NK-92 (cell line): ENCODE measurements around the gene CHST9.
"Not testable (repeated sequence)": the region's sequence is repeated elsewhere in the genome, so short reads cannot be mapped to it uniquely, and the experiment has no call there.

Experiments
- DNase-seq: peaks from one replicate; lab custom pipeline; 2025; ENCODE audit not compliant: unreplicated experiment; lab: John Stamatoyannopoulos, UW

Gene CHST9

GRCh38 chr18:27175245-27175644 lies 9.9 kb downstream of the CHST9 start:
- DNase-seq, result no peak

GRCh38 chr18:27171993-27172392 lies 13.1 kb downstream of the CHST9 start:
- no peak for DNase-seq

DNA sequence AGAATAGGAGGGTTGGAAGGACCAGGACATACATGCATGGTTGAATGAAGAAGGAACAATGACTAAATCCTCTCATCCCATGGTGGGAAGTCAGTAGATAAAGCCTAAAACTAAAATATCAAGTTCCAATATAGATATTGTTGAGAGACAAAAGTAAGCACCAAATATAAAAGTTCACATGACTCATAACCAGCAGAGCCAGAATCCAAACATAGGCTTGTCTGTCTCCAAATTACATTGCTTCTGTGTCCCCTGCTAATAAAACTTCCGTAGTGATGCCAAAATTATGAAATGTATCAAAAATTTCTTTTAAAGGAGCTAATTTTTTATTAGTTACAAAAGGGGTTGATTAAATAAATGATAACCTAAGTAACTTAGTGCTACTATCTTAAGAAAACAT lies 19.7 kb downstream of the CHST9 start:
- DNase-seq, result no peak

- no peak for DNase-seq
Measured at GRCh38 chr18:27164905-27165304, 20.2 kb downstream of the CHST9 start.

- not testable (repeated sequence) for DNase-seq
Measured at GRCh38 chr18:27163197-27163716, 21.9 kb downstream of the CHST9 start.

- DNase-seq, result not testable (repeated sequence)
Measured at GRCh38 chr18:27149240-27149639, 35.9 kb downstream of the CHST9 start.

DNA sequence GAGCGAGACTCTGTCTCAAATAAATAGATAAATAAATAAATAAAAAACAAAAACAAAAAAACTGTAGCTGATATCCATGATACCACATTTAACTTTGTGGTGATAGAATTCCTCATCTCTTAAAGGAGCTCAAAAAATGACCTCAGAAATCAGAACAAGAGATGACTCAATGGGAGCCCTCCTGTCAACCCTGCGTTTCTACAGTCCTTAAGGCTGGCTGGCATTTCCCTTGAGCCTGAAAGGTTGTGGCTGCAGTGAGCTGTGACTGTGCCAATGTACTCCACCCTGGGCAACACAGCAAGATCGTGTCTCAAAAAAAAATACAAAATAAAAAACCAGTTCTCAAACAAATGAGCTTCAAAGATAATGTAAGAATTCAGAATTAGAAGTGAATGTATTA lies 40.4 kb downstream of the CHST9 start:
- no peak for DNase-seq

GRCh38 chr18:27143580-27144287 lies 41.4 kb downstream of the CHST9 start:
- no peak for DNase-seq

DNA sequence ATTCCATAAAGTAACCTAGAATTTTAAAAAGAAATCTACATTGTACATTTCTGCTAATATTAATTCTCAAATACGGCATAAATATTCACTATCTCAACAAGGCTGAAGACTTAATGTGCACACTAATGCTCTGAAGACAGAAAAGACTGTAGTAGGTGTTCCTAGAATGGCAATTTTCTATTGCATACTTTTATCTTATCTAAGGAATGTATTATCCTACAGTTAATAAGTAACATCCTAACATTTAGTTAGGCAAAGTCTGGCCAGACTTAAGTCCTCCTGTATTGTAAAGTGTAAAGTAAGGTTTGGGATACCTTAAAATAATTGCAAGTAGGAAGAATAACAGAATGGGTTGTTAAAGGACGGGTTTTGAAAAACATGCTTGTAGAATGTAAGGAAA lies 42.2 kb downstream of the CHST9 start:
- DNase-seq, result no peak

- DNase-seq, result no peak
Measured at GRCh38 chr18:27141876-27142275, 43.2 kb downstream of the CHST9 start.

DNA sequence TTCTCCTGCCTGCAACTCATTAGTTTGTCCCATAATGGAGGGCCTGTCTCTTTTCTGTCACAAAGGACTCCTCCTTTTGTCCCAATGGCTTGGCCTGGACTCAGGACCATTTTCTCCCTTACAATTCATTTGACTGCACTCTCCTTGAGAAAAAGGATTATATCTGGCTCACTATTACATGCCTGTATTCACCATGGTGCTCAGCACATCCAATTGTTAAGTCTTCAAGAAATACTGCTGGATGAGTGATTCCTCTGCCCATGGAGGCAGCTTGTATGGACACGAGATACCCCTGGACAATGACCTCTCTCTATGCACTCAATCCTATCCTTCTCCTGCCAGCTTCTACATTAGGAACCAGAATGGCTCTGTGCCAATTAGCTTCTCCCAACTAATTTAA lies 47.0 kb downstream of the CHST9 start:
- DNase-seq, result no peak

GRCh38 chr18:27136208-27136535 lies 48.9 kb downstream of the CHST9 start:
- DNase-seq, result no peak

- no peak for DNase-seq
Measured at GRCh38 chr18:27135504-27136207, 49.5 kb downstream of the CHST9 start.

DNA sequence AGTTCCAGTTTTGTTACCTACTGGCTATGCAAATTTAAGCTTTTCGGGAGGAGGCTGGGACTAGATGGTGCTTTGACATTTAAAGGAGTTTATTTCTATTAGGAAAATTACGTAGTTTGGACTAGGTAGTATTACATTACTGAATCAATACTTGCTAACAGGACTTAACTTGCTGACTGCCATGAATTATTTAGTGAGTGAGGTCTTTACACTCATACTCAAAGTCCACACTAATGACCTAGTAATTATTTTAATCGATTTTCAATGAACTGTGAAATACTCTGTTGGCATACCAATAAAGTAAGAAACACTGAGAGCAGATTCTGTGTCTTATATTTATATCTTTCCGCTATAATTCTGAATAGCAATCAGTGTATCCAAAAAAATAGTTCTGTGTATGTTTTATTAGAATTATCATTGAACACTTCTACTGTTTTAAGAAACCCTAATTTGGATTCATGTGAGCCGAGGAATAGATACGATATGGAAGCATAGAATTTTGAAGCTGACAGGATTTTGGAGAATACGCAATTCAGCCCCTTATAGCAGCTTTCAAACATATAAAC lies 55.0 kb downstream of the CHST9 start:
- DNase-seq, result no peak

GRCh38 chr18:27124196-27124595 lies 60.9 kb downstream of the CHST9 start:
- no peak for DNase-seq

- no peak for DNase-seq
Measured at GRCh38 chr18:27121108-27121507, 64.0 kb downstream of the CHST9 start.

DNA sequence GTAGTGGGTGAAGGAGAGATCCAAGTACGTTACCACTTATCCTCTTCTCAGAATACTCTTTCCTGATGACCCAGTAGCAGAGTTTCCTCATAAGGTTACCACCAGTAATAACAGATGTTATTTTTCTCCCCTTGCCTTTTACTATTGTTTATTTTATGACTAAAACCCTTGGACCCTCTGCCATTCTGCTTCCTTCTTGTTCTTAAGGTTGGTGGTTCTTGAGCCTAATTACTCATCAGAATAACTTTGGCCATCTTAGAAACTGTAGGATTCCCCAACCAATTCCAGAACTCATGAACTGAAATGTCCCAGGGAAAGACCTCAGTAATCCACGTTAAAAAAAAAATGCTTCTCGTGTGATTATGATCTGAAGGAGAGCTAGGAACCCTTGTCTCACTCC lies 64.9 kb downstream of the CHST9 start:
- no peak for DNase-seq

DNA sequence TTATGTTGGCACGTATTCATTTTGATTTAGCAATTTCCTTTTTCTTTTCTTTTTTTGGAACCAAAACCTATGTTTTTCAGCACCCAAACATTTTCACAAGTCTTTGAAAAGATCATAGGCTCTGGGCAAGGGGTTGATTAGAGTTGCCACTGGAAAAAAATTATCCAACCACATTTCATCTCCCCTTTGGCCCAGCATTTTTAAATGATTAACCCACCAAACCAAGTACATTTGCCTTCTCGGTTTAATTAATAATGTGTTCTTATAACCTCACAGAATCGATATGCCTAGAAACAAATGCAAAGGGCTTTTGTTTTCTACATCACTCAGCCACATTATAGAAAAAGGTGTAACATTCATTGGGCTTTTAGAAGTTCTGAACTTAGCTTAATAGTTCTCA lies 66.1 kb downstream of the CHST9 start:
- DNase-seq, result no peak

DNA sequence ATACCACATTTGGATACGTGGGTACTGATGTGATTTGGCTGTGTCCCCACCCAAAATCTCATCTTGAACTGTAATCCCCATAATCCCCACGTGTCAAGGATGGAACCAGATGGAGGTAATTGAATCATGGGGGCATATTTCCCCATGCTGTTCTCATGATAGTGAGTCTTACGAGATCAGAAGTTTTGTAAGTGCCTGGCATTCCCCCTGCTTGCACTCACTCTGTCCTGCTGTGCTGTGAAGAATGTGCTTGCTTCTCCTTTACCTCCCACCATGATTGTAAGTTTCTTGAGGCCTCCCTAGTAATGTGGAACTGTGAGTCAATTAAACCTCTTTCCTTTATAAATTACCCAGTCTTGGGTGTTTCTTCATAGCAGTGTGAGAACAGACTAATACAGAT lies 70.3 kb downstream of the CHST9 start:
- DNase-seq, result no peak

DNA sequence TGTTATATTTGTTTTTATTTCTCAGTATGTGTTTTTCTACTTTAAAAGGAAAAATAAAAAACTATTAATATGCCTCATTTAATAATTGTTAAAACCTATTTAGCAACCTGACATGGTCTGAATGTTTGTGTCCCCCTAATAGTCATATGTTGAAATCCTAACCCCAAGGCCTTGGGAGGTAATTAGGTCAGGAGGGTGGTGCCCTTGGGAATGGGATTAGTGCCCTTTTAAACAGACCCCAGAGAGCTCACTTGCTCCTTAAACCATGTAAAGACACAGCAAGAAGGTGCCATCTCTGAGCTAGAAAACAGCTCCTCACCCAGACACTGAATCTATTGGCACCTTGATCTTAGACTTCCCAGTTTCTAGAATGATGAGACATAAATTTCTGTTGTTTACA lies 71.8 kb downstream of the CHST9 start:
- DNase-seq, result no peak

DNA sequence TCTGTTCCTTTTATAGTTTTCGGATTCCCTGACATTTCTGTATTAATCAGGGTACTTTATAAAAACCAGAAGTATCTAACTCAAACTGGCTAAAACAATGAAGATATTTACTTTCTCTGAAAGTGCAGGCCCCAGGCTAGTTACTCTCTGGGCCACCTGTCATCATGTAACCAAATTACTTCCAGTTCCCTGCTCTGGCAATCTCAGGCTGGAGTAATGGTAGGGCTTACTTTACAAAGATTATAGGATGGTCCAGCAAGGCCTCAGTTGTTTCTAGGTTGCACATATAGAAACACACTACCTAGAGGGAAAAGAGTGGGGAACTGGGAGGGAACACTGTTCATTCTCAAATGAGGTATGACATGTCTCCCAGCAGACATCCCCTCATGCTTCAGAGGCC lies 74.8 kb downstream of the CHST9 start:
- no peak for DNase-seq

DNA sequence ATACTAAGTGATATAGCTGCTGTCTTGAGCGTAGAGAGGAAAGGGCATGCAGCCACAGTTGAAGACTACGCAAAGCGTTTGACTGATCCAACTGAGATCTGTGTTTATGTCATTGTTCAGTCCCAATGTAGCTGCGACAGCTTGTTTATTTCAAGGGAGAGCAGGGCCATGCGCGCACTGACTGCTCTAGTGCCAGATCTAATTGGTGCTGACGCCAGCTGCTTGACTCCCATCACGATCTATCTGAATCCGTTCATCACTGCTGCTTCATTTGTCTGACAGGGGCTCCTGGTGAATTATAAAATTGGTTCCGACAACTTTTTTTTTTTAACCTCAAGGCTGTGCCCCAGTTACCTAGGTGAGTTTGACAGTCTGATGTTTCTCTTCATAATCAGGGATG lies 75.7 kb downstream of the CHST9 start:
- DNase-seq, result no peak
